Dedifferentiated amniotic fluid mesenchymal stem cell (primary cell): Measurements from ENCODE around the gene SLC17A4.
"Not testable (repeated sequence)": the region's sequence is repeated elsewhere in the genome, so short reads cannot be mapped to it uniquely, and the experiment has no call there.

Experiments used
- DNase-seq: peaks from one replicate; pipeline ENCODE4 v3.0.0-alpha.2; 2016; ENCODE audit errors: extremely low spot score

SLC17A4 gene

DNA sequence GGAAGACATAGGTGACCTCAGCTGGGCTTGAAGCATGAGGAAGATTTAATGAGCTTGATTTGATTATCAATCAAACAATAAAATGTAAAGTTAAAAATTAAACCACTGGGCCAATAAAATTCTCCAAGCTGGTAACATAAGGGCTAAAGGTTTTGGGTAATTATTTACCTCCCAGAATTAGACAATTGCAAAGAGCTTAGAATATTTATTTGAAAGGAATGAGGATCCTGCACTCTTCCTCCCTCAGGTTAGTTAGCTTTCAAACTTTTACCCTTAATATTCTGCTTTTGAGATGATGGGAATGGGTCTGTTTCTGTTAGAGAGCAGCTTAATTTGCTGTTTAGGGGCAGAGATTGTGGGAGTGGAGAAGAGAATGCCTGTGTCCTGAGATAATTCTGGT is at the start of gene SLC17A4:
Gene SLC17A4, plus strand, starts transcription at position 208 of the 400 bp plus-strand sequence. CDS start 7,221 bp downstream, outside the sequence.
- DNase-seq, result no peak

DNA sequence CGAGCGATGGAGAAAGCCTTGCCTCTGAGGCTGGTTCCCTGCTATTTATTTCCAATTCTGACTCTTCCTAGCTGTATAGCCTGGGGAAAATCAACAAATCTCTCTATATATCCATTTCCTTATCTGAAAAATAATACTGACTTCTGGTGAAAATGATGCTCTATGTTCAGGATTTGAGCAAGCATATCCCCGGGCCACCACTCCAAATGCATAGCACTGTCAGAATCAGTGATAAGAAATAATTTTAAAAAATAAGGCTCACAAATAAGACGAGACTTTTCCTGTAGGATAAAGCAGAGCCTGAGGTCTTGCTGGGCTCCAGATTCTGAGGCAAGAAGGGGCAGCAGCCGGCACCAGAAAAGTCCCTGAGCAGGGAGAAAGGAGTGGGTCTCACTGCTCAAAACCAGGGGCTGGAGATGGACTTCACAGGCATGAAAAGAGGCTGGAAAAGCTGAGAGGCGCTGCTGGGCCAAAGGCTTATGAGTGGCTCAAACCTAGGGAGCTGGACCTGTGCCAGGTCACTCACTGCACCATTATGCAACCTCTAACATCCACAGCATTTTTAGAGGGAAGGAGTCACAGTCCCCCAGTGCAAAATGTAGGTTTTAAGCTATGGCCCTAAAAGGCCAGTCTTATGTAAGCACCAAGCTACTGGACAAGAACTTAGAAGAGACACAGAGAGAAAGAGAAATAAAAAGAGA is 48.1 kb upstream of the SLC17A4 start:
- no peak for DNase-seq

- no peak for DNase-seq
Observed at GRCh38 chr6:25709761-25710160, 44.8 kb upstream of the SLC17A4 start.

DNA sequence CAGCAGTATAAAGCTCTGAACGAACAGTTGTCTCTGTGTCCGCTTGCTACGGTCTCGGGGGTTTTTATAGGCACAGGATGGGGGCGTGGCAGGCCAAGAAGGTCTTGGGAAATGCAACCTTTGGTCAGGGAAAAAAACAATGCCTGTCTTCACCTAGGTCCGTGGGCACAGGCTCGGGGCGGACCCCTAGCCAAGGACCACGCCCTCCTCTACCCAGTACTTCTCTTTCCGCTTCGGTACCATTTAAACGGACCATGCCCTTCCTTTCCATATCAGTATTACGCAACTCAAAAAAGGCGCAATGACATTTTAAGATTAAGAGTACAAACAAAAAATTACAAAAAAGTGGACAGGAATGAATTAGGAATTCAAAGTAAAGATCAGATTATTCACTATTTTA is 44.3 kb upstream of the SLC17A4 start:
- DNase-seq, result no peak

DNA sequence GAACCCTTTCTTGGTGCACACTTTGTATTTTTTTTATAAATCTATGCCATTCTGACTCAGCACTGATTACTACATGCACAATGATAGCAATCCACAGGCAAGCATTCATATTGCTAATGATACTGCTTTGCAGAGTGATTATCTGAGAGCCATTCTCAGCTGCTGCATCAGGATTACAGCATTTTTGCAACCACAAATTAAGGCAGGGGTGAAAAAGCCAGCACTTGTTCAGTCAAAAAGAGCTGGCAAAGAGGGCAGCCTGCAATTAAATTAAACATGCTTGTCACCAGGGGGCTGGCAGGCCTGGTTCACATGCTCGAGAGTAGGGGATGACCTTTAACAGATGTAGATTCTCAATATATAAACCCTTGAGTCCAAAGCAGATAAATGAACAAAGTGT is 40.7 kb upstream of the SLC17A4 start:
- no peak for DNase-seq

DNA sequence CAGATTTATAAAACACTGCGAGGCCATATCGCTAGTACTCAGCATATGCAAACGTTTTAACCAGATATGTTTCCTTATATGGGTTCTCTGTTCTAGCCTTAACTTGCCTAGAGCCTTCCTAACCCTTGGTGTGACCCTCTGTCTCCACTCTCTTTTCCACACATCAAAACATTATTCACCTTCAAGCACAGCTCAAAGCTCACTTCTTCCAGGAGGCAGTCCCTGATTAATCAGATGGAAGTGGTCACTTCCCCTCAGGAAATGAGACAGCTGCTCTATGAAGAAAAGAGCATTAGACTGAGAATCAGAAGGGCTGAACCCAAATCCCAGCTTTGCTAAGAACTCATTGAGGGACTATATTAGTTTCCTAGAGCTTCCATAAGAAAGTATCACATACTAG is 39.8 kb upstream of the SLC17A4 start:
- no peak for DNase-seq

- DNase-seq, result no peak
Observed at GRCh38 chr6:25715794-25716193, 38.7 kb upstream of the SLC17A4 start.

DNA sequence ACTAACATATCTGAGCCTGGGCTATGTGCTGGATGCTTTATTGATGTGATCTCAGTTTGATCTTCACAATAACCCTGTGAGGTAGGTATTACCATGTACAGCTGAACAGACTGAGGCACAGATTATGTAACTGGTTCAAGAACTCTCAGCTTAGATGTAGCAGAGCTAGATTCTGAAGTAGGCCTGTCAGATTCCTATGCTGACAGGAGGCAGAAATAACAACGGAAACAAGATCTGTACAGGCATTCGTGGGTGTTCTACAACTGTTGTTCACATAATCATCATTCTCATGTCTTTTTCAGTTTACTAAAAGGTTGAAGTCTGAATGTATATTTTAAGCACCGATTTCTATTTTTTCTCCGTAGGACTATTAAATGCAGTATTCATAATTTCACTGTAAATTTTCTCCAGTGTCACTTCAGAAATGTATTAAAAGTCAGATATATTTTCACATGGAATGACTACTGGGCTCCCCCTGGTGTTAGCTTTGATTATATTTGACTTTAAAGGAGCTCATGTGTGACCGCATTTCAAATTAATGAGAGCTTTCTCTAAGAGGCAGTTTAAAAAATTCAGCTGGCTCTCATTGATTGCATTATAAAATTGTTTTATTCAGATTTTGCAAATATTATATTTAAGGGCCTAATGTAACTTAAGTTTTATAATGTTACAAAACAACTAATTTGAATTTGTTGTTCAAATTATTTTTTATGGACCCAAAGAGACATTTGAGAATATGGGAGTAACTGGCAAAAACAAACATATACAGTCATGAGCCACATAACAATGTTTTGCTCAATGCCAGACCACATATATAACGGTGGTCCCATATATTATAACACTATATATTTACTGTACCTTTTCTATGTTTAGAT is 36.4 kb upstream of the SLC17A4 start:
- DNase-seq, result peak; percentile 51

DNA sequence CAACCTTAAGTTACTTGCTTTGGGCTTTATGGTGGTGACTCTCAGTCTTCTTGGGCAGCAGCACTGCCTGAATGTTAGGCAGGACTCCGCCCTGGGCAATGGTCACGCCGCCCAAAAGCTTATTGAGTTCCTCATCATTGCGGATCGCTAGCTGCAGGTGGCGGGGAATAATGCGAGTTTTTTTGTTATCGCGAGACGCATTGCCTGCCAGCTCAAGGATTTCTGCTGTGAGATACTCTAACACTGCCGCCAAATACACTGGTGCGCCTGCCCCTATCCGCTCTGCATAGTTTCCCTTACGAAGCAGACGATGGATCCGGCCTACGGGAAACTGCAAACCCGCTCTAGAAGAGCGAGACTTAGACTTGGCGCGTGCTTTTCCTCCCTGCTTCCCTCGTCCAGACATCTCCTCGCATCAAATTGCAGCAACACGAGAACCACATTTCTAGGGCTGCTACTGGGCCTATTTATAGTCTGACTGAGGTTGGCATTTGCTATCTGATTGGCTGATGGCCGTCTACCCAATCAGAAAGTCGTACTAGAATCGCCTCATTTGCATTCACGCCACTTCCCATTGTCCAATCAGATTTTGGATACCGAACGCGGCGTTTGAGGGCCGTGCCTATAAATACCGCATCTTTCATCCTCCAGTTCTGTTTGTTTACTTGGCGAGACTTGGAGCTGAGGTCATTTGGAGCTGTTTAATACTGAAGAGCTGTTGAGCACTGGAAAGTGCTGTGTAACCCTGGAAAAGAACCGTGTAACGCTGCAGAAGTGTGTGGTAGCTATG is 28.2 kb upstream of the SLC17A4 start:
- DNase-seq, result no peak

DNA sequence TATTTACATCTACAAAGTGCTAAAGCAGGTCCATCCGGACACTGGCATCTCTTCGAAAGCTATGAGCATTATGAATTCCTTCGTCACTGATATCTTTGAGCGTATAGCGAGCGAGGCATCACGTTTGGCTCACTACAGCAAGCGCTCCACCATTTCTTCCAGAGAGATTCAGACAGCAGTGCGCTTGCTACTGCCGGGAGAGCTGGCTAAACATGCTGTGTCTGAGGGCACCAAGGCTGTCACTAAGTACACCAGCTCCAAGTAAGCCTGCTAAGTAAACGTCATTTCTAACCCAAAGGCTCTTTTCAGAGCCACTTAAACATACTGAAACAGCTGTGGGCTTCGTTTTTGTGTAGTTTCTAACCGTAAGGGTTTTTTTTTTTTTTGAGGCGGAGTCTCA is 27.5 kb upstream of the SLC17A4 start:
- DNase-seq, result no peak

DNA sequence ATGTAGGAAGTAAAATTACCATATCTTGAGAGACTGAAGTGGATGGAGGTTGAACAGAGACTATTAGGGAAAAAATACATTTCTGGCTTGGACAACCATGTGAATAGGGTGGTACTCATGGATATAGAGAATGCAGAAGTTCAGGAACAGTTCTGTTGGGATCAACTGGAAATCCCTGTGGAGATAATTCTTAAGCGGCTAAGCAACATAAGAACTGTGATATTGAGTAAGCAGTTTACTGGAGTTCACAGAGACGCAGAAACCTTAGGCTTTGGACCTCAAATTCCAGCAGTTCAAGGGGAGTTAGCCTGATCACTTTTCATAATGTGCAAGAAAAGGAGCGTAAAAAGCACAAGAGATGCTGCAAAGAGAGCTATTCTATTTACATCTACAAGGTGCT is 23.6 kb upstream of the SLC17A4 start:
- no peak for DNase-seq

- DNase-seq, result no peak
Observed at GRCh38 chr6:25731721-25732120, 22.8 kb upstream of the SLC17A4 start.

GRCh38 chr6:25732468-25733198 is 21.9 kb upstream of the SLC17A4 start:
- DNase-seq, result no peak

DNA sequence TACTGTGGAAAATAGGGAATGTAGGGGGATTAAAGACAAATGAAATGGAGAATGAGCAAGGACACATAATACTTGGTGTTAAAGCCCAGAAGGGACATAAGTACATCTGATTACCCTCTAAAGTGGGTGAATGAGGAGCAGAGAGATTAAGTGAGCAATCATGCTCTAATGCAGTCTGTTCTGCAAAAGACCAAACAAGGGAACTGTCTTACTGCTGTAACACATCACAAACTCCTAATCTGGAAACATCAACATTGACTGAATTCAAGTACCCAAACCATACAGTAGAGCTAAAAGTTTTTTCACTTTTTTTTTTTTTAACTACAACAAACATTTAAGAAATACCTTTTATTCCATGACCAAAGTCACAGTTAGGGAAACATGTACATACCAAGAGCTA is 19.3 kb upstream of the SLC17A4 start:
- no peak for DNase-seq

DNA sequence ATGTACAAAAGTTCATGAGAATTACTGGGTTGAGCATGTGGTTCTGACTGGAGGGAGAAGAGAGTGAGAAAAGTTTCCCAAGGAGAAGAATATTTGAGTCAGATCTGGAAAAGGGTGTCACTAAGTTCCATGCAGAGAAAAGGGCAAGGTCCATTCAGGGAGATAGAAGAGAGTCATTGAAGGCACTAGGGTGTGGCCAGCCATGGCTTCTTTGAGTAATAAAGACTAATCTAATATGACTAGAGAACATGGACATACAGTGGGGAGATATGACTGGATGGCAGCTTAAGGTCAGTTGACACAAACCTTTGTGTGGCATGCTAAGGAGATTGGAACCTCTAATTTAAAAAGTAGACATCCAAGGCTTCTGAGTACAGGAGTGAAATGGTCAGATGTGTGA is 10.7 kb upstream of the SLC17A4 start:
- DNase-seq, result no peak

GRCh38 chr6:25745836-25746235 is 8.7 kb upstream of the SLC17A4 start:
- no peak for DNase-seq

- DNase-seq, result no peak
Observed at GRCh38 chr6:25746968-25747367, 7.6 kb upstream of the SLC17A4 start.

DNA sequence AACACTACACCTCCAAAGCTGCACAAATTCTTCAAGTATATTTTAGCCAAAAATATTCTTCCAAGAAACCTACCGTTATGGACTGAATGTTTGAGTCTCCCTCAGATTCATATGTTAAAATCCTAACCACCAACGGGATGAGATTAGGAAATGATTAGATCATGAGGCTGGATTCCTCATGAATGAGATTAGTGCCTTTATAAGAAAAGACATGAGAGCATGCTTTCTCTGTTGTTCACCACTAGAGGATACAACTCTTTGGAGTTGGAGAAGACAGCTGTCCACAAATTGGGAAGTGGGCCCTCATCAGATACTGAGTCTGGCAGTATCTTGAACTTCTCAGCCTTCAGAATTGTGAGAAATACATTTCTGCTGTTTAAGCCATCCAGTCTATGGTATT is 7.1 kb upstream of the SLC17A4 start:
- DNase-seq, result no peak

- DNase-seq, result no peak
Observed at GRCh38 chr6:25748049-25748448, 6.5 kb upstream of the SLC17A4 start.

GRCh38 chr6:25748601-25749517 is 5.7 kb upstream of the SLC17A4 start:
- DNase-seq, result not testable (repeated sequence)

DNA sequence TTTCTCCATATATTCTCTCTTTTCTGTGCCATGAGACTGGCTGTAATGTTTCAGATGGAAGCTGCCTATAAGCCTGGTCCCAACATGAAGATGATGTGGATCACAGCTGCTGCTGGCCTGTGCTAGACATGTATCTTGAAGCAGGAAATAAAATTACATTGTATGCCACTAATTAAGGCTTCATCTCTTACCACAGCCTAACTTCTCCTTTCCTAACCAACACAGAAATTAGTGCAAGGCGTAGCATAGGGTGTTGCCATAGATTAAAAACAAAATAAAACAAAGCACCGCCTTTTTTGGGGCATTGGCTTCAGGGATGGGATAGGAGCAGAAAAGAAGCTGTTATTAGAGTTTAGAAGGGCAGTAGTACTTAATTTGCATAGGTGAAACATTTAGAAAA is 4.7 kb upstream of the SLC17A4 start:
- DNase-seq, result no peak
